Hepatocyte (in vitro differentiated cells): ENCODE data around the gene PROSER2. TPM values are rescaled to one million over a fixed set of nuclear protein-coding genes. Genes with fewer than 3 reads are reported as not detected.
A peak's percentile ranks its signal among the peaks of the same experiment; 100 is the strongest.

Experiments used
- DNase-seq: peaks from one replicate; pipeline ENCODE4 v3.0.0-alpha.2; 2016; ENCODE audit warnings: low spot score
- H2AFZ ChIP-seq: fragments of 200-600 bp; sonication (generic); 2 replicates; pipeline ENCODE4 v1.6.0; 2016; ENCODE audit warnings: antibody characterized with exemption, mild to moderate bottlenecking
- H3K27ac ChIP-seq: fragments of 200-600 bp; sonication (generic); 2 replicates; pipeline ENCODE4 v1.5.1; 2016; ENCODE audit warnings: mild to moderate bottlenecking
- H3K27me3 ChIP-seq: fragments of 200-600 bp; sonication (generic); 2 replicates; pipeline ENCODE4 v1.6.1; 2016
- H3K36me3 ChIP-seq: fragments of 200-600 bp; sonication (generic); replicated peaks from 2 replicates; pipeline ENCODE4 v1.5.1; 2016; ENCODE audit warnings: low read depth; ENCODE audit not compliant: insufficient read depth
- H3K4me1 ChIP-seq: fragments of 200-600 bp; sonication (generic); 2 replicates; pipeline ENCODE4 v1.5.1; 2016; ENCODE audit warnings: mild to moderate bottlenecking, moderate library complexity; ENCODE audit not compliant: insufficient read depth
- H3K4me2 ChIP-seq: fragments of 200-600 bp; sonication (generic); 2 replicates; pipeline ENCODE4 v1.6.0; 2016
- H3K4me3 ChIP-seq: fragments of 200-600 bp; sonication (generic); 2 replicates; pipeline ENCODE4 v1.5.1; 2016; ENCODE audit warnings: mild to moderate bottlenecking
- H3K79me2 ChIP-seq: fragments of 200-600 bp; sonication (generic); 2 replicates; pipeline ENCODE4 v1.6.0; 2017; ENCODE audit warnings: mild to moderate bottlenecking
- H3K9me2 ChIP-seq: fragments of 200-600 bp; sonication (generic); replicated peaks from 2 replicates; pipeline ENCODE4 v1.6.0; 2017; ENCODE audit warnings: mild to moderate bottlenecking; ENCODE audit not compliant: insufficient read depth
- H3K9me3 ChIP-seq: fragments of 200-600 bp; sonication (generic); 2 replicates; pipeline ENCODE4 v1.5.1; 2016; ENCODE audit warnings: low read depth, mild to moderate bottlenecking
- H4K20me1 ChIP-seq: fragments of 200-600 bp; sonication (generic); 2 replicates; pipeline ENCODE4 v1.6.0; 2016; ENCODE audit warnings: mild to moderate bottlenecking; ENCODE audit not compliant: insufficient read depth, poor library complexity, severe bottlenecking
- CTCF ChIP-seq: fragments of 200-600 bp; sonication (generic); IDR thresholded peaks from 2 replicates; pipeline ENCODE4 v1.5.1; 2016; ENCODE audit warnings: antibody characterized with exemption, mild to moderate bottlenecking; ENCODE audit not compliant: poor library complexity
- EZH2 ChIP-seq: fragments of 200-600 bp; sonication (generic); IDR thresholded peaks from 2 replicates; pipeline ENCODE4 v1.6.1; 2016; ENCODE audit warnings: antibody characterized with exemption, mild to moderate bottlenecking, borderline replicate concordance
- EZH2phosphoT487 ChIP-seq: fragments of 200-600 bp; sonication (generic); IDR thresholded peaks from one replicate; pipeline ENCODE4 v1.6.1; 2018; ENCODE audit warnings: antibody characterized with exemption, mild to moderate bottlenecking, low read depth, moderate library complexity; ENCODE audit not compliant: unreplicated experiment, severe bottlenecking
- WGBS: methylation state at CpG from one replicate; pipeline ENCODE4 v1.1.6; 2016; ENCODE audit warnings: low lambda C conversion rate; ENCODE audit errors: missing lambda C conversion rate; 5-methylcytosine and 5-hydroxymethylcytosine counted together
- polyA plus RNA-seq: library from polyadenylated mRNA; unstranded; fragments of >200 nt; fragmentation: Nextera tagmentation; extraction: Ambion mirVana; gene quantifications from 2 replicates; pipeline ENCODE4 v1.2.1, GENCODE V29; 2016
- total RNA-seq: library from RNA; depleted of rRNA; stranded (reverse); fragments of >200 nt; gene quantifications from 2 replicates; pipeline ENCODE4 v1.2.3, GENCODE V29; 2014

PROSER2 gene
- total and polyA plus RNA-seq, 2 experiments from 2014 or later, result 13.3 to 39.9 TPM

GRCh38 chr10:11789956-11790355 is 33.2 kb upstream of the PROSER2 start:
- no peaks in the 10 kb centered on the region for H3K79me2 ChIP-seq
- no peak overlapping the region for H3K4me3 ChIP-seq
- no peak for DNase-seq
- no peaks in the 10 kb centered on the region for H3K9me3 ChIP-seq
- H2AFZ ChIP-seq, result no peak overlapping the region
- H3K36me3 ChIP-seq, result no peaks in the 10 kb centered on the region
- WGBS, result 92% methylated on average over 8 of the region's 8 CpGs
- no peaks in the 10 kb centered on the region for H4K20me1 ChIP-seq
- peaks cover 10% of the 10 kb centered on the region for H3K4me1 ChIP-seq
- TF ChIP-seq EZH2phosphoT487 (no peak), CTCF (no peak), EZH2 (no peak)
- no peaks in the 10 kb centered on the region for H3K9me2 ChIP-seq
- H3K4me2 ChIP-seq, result no peak overlapping the region
- H3K27me3 ChIP-seq, result no peaks in the 10 kb centered on the region
- H3K27ac ChIP-seq, result no peak overlapping the region

GRCh38 chr10:11793762-11794479 is 29.2 kb upstream of the PROSER2 start:
- WGBS, result 63% methylated on average over 12 of the region's 12 CpGs
- DNase-seq, result peak; percentile 65
- H3K4me3 ChIP-seq, result no peak overlapping the region

GRCh38 chr10:11794566-11794965 is 28.6 kb upstream of the PROSER2 start:
- H3K4me3 ChIP-seq, result no peak overlapping the region
- DNase-seq, result peak; percentile 55
- H2AFZ ChIP-seq, result no peak overlapping the region
- H3K9me3 ChIP-seq, result no peaks in the 10 kb centered on the region
- no peaks in the 10 kb centered on the region for H3K9me2 ChIP-seq
- TF ChIP-seq CTCF, result no peak
- TF ChIP-seq EZH2, result no peak
- TF ChIP-seq EZH2phosphoT487, result no peak
- peak overlapping the region; percentile 97 for H3K27ac ChIP-seq
- H3K4me2 ChIP-seq, result peak overlapping the region; percentile 46
- no peaks in the 10 kb centered on the region for H3K36me3 ChIP-seq
- H3K4me1 ChIP-seq, result peaks cover 11% of the 10 kb centered on the region
- H3K79me2 ChIP-seq, result no peaks in the 10 kb centered on the region
- WGBS, result 76% methylated on average over 5 of the region's 5 CpGs
- no peaks in the 10 kb centered on the region for H4K20me1 ChIP-seq
- H3K27me3 ChIP-seq, result no peaks in the 10 kb centered on the region

More at GRCh38 chr10:11793762-11794479, 29.2 kb upstream of the PROSER2 start:
- Histone ChIP-seq H3K4me1 (peaks cover 11% of the 10 kb centered on the region), H3K27ac (peak overlapping the region; percentile 97), H3K9me2 (no peaks in the 10 kb centered on the region), H3K9me3 (no peaks in the 10 kb centered on the region), H3K36me3 (no peaks in the 10 kb centered on the region), H4K20me1 (no peaks in the 10 kb centered on the region), H2AFZ (peak overlapping the region; percentile 5), H3K79me2 (no peaks in the 10 kb centered on the region), H3K27me3 (no peaks in the 10 kb centered on the region), H3K4me2 (peak overlapping the region; percentile 46)
- TF ChIP-seq EZH2 (no peak), EZH2phosphoT487 (no peak), CTCF (no peak)
